ENCODE measurements around the gene YTHDC1.

DNA sequence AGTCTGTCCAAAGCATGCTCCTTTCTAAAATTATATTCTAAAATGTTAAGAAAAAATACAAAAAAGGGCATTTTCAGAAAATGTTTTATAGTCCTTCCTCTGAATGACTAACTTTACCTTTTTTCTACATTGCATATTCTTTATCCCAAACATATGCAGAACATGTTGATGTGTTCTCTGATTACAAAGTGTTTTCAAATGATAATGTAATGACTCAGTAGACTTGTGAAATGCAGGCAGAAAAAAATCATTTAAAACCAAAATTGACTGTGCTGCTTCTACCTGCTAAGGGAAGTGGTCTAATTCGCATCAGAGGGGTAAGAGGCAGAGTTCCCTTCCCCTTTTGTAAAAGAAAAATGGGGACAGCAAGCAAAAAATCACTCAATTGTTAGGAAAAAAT lies 22.7 kb upstream of the YTHDC1 start:
- no peak for TF ChIP-seq CTCF (IDR thresholded peaks at IDR 0.05)
- no peak for TF ChIP-seq EP300 (IDR thresholded peaks at IDR 0.05)
